Erythroblast (primary cell): ENCODE results near the gene SIGMAR1.

ENCODE experiments used
- GATA1 ChIP-seq: IDR thresholded peaks from 2 replicates; pipeline ENCODE4 v1.6.1; 2011; ENCODE audit warnings: low read depth, mild to moderate bottlenecking, control low read depth, low read length, moderate library complexity
- POLR2A ChIP-seq: IDR thresholded peaks from 2 replicates; pipeline ENCODE4 v1.6.1; 2011; ENCODE audit warnings: mild to moderate bottlenecking, low read length

- TF ChIP-seq POLR2A (no peak), GATA1 (no peak)
Observed at GRCh38 chr9:34589636-34590380, 47.8 kb downstream of the SIGMAR1 start, which contains the start of gene CNTFR.
